MM.1S (cell line): ENCODE results near the gene ZNF716.

Experiments
- DNase-seq: peaks from one replicate; pipeline ENCODE4 v3.0.0-alpha.2; 2015
- H2AFZ ChIP-seq: fragments of 300-600 bp; sonication (generic); 2 replicates; pipeline ENCODE4 v1.6.0; 2016; ENCODE audit warnings: antibody characterized with exemption, low read length
- H3F3A ChIP-seq: fragments of 300-600 bp; sonication (generic); 2 replicates; pipeline ENCODE4 v1.6.1; 2016; ENCODE audit warnings: mild to moderate bottlenecking, antibody characterized with exemption, low read length, moderate library complexity, mixed read lengths; ENCODE audit not compliant: insufficient read depth
- H3K27ac ChIP-seq: fragments of 300-600 bp; sonication (generic); 2 replicates; pipeline ENCODE4 v1.5.1; 2016; ENCODE audit warnings: mild to moderate bottlenecking, low read length
- H3K27me3 ChIP-seq: fragments of 300-600 bp; sonication (generic); replicated peaks from 2 replicates; pipeline ENCODE4 v1.6.0; 2016; ENCODE audit warnings: low read length; ENCODE audit not compliant: insufficient read depth
- H3K36me3 ChIP-seq: fragments of 300-600 bp; sonication (generic); replicated peaks from 2 replicates; pipeline ENCODE4 v1.6.1; 2016; ENCODE audit warnings: mild to moderate bottlenecking, low read length, mixed read lengths; ENCODE audit not compliant: insufficient read depth
- H3K4me1 ChIP-seq: fragments of 300-600 bp; sonication (generic); 2 replicates; pipeline ENCODE4 v1.6.1; 2016; ENCODE audit warnings: low read length, mixed read lengths
- H3K4me2 ChIP-seq: fragments of 300-600 bp; sonication (generic); 2 replicates; pipeline ENCODE4 v1.6.0; 2016; ENCODE audit warnings: low read depth, low read length
- H3K4me3 ChIP-seq: fragments of 300-600 bp; sonication (generic); 2 replicates; pipeline ENCODE4 v1.5.1; 2016; ENCODE audit warnings: low read length, mixed read lengths
- H3K79me2 ChIP-seq: fragments of 300-600 bp; sonication (generic); 2 replicates; pipeline ENCODE4 v1.6.1; 2016; ENCODE audit warnings: mixed run types, low read length, mixed read lengths
- H3K9ac ChIP-seq: fragments of 300-600 bp; sonication (generic); 2 replicates; pipeline ENCODE4 v1.6.1; 2016; ENCODE audit warnings: low read length, mixed read lengths
- H3K9me2 ChIP-seq: fragments of 300-600 bp; sonication (generic); replicated peaks from 2 replicates; pipeline ENCODE4 v1.6.1; 2016; ENCODE audit warnings: mild to moderate bottlenecking, low read length, mixed read lengths; ENCODE audit not compliant: insufficient read depth
- H3K9me3 ChIP-seq: fragments of 300-600 bp; sonication (generic); replicated peaks from 2 replicates; pipeline ENCODE4 v1.6.1; 2016; ENCODE audit warnings: mild to moderate bottlenecking, low read length, mixed read lengths; ENCODE audit not compliant: insufficient read depth
- H4K20me1 ChIP-seq: fragments of 300-600 bp; sonication (generic); 2 replicates; pipeline ENCODE4 v1.6.1; 2016; ENCODE audit warnings: mild to moderate bottlenecking, low read length, moderate library complexity, mixed read lengths; ENCODE audit not compliant: insufficient read depth
- EZH2 ChIP-seq: fragments of 300-600 bp; sonication (generic); optimal IDR thresholded peaks from 2 replicates; pipeline ENCODE3; 2017; ENCODE audit warnings: low read depth, mild to moderate bottlenecking, antibody characterized with exemption, low read length, mixed read lengths
- EZH2phosphoT487 ChIP-seq: fragments of 300-600 bp; sonication (generic); IDR thresholded peaks from 2 replicates; pipeline ENCODE4 v1.6.1; 2018; ENCODE audit warnings: antibody characterized with exemption, low read length
- TF ChIP-seq, protein P1 (sequence below): fragments of 300-600 bp; sonication (generic); IDR thresholded peaks from 2 replicates; pipeline ENCODE4 v1.5.1; 2016; ENCODE audit warnings: antibody characterized with exemption, low read length, mixed read lengths

The ZNF716 gene

DNA sequence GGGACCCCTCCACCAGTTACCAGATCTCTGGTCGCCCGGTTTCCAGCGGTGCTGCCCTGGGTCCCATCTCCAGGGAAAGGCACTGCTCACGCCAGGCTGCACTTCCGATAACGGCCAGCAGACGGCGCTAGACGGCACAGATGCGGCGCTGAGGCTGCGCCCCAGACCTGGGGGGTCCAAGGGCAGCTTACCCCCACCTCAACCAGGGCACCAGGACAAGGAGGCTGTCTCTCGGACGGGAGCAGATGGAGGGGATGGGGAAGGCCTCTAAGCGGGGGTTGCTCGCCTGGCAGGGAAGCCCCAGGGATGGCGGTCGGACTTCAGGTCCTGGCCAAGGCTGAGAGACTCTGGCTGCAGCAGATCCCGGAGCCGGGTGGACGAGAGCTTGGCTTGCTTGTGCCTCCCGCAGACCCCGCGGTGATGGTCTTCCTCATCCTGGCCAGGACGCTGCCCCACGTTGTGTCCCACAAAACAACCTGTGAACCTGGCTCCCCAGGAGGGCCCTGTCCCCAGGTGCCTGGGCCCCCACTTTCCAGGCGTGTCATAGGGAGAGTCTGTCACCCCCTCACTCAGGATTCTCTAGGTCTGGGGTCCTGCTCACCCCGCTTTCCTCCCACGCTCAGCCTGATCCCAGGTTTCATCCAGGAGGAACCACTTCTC lies 23.9 kb upstream of the ZNF716 start:
- TF ChIP-seq, protein P1, sequence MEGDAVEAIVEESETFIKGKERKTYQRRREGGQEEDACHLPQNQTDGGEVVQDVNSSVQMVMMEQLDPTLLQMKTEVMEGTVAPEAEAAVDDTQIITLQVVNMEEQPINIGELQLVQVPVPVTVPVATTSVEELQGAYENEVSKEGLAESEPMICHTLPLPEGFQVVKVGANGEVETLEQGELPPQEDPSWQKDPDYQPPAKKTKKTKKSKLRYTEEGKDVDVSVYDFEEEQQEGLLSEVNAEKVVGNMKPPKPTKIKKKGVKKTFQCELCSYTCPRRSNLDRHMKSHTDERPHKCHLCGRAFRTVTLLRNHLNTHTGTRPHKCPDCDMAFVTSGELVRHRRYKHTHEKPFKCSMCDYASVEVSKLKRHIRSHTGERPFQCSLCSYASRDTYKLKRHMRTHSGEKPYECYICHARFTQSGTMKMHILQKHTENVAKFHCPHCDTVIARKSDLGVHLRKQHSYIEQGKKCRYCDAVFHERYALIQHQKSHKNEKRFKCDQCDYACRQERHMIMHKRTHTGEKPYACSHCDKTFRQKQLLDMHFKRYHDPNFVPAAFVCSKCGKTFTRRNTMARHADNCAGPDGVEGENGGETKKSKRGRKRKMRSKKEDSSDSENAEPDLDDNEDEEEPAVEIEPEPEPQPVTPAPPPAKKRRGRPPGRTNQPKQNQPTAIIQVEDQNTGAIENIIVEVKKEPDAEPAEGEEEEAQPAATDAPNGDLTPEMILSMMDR = peak; percentile 34
- TF ChIP-seq EZH2phosphoT487 = no peak
- no peak for TF ChIP-seq EZH2
- Histone ChIP-seq H3K27ac (no peak overlapping the region), H3K9me3 (no peaks in the 10 kb centered on the region), H3K9me2 (no peaks in the 10 kb centered on the region), H3K79me2 (no peaks in the 10 kb centered on the region), H2AFZ (no peak overlapping the region), H3K36me3 (no peaks in the 10 kb centered on the region), H3K4me2 (no peak overlapping the region), H4K20me1 (no peaks in the 10 kb centered on the region), H3K27me3 (no peaks in the 10 kb centered on the region), H3F3A (no peaks in the 10 kb centered on the region), H3K4me3 (no peak overlapping the region), H3K4me1 (no peaks in the 10 kb centered on the region), H3K9ac (no peak overlapping the region)
- DNase-seq = no peak

DNA sequence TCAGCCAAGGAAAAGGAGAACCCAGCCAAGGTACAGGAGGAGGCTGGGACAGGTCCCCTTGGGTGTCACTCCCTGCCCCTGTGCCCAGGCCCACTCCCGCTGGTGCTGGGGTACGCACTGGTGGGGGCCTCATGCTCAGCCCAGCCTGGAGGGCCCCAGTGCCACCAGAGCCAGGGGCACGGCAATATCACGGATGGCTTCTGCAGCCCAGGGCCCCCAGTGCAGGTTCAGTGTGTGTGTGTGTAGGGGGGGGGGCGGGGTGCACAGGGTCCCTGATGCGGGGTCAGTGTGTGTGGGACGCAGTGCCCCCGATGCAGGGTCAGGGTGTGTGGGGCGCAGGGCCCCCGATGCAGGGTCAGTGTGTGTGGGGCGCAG lies 23.4 kb upstream of the ZNF716 start:
- no peaks in the 10 kb centered on the region for H3K36me3 ChIP-seq
- no peak overlapping the region for H2AFZ ChIP-seq
- H3K9me2 ChIP-seq = no peaks in the 10 kb centered on the region
- no peaks in the 10 kb centered on the region for H3K4me1 ChIP-seq
- H3K9me3 ChIP-seq = no peaks in the 10 kb centered on the region
- TF ChIP-seq EZH2 (no peak), EZH2phosphoT487 (no peak)
- TF ChIP-seq, protein P1 = no peak
- H3F3A ChIP-seq = no peaks in the 10 kb centered on the region
- H3K79me2 ChIP-seq = no peaks in the 10 kb centered on the region
- DNase-seq = no peak
- H3K27me3 ChIP-seq = no peaks in the 10 kb centered on the region
- H4K20me1 ChIP-seq = no peaks in the 10 kb centered on the region
- no peak overlapping the region for H3K27ac ChIP-seq
- H3K4me3 ChIP-seq = no peak overlapping the region
- H3K9ac ChIP-seq = no peak overlapping the region
- H3K4me2 ChIP-seq = no peak overlapping the region

DNA sequence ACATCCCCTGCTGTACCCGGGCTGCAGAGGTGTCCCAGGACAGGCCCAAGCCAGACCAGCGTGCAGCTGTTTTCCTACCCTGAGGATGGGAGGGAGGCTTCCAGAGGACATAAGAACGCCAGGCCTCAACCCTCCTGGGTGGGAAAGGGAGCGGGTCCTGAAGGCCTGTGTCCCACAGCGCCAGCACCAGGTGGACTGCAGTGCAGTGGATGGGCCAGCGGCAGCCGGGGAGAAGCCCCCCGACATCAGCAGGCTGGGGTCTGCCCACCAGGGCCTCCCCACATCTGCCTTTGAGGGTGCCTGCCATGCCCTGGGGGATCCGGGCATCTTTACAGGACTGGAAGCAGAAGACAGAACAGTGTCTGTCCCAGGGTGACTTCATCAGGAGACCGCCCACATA lies 22.8 kb upstream of the ZNF716 start:
- Histone ChIP-seq H3K36me3 (no peaks in the 10 kb centered on the region), H3K9me2 (no peaks in the 10 kb centered on the region), H3F3A (no peaks in the 10 kb centered on the region), H3K27me3 (no peaks in the 10 kb centered on the region), H3K4me2 (no peak overlapping the region), H3K9ac (no peak overlapping the region), H3K4me1 (no peaks in the 10 kb centered on the region), H3K79me2 (no peaks in the 10 kb centered on the region), H3K9me3 (no peaks in the 10 kb centered on the region), H3K4me3 (no peak overlapping the region), H3K27ac (no peak overlapping the region), H2AFZ (no peak overlapping the region), H4K20me1 (no peaks in the 10 kb centered on the region)
- TF ChIP-seq, protein P1 = no peak
- TF ChIP-seq EZH2phosphoT487 (no peak), EZH2 (no peak)
- DNase-seq = no peak
